Astrocyte of the hippocampus (primary cell): Measurements from ENCODE around the gene GLIPR1L1.
"Not testable (repeated sequence)": the region's sequence is repeated elsewhere in the genome, so short reads cannot be mapped to it uniquely, and the experiment has no call there.

Experiments used
- DNase-seq: peaks from one replicate; pipeline ENCODE4 v3.0.0; 2011; ENCODE audit warnings: low read depth, low spot score

GLIPR1L1 gene

GRCh38 chr12:75334384-75335030, at the start of gene GLIPR1L1:
GLIPR1L1 (plus strand) TSS chr12:75334670; CDS start chr12:75334729, 59 bp downstream.
- peak; percentile 97 for DNase-seq

- no peak for DNase-seq
Observed at GRCh38 chr12:75288860-75289259, 45.6 kb upstream of the GLIPR1L1 start.

DNA sequence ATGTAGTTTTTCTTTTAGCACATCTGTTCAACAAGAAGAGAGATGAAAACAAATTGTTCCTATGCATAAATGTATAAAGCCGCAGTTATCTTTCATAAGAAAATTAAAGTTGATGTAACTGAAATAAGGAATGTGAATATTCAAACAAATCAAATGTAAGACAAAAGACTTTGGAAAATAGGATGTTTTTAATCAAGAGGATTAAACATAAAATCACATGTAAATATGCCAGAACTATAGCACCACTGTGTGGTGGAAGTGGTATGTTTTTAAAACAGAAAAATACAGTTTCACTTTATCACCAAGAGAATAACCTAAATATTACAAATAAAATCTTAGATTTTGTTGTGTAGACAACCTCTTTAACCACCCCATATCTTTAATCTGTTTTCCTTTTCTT, 44.7 kb upstream of the GLIPR1L1 start:
- DNase-seq, result peak; percentile 27

DNA sequence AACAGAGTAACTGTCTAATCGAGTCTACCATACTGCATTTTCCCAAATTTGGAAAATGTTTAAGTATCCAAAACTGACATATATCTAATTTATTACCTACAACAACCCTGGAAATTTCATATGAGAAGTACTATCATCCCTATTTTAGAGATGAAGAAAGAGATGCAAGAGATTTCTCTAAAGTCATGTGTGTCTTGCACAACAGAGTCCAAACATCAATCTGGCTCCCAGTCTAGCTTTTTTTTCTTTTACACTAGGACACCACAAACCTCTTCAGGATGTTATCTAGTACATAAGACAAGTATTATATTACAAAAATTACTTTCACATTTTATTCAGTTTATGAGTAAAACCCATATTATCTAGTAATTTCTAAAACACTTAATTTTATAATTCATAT, 43.5 kb upstream of the GLIPR1L1 start:
- no peak for DNase-seq

DNA sequence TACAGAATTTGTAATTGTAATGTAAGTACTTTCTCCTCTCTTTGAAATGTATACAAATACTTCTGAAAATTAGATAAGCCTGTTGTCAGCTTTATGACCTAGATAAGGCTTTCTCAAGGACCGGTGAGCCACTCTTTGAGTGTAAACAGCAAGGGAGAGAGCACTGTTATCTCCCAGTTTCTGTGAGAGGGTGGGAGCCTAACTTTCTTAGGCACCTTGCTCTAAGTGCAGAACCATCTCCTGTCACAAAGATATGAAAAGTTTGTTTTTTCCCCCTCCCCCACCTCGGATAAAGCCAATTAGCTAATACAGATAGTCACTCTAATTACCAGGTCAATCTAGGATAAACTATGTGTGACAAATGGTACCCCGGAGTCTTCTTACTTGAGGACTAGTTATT, 40.1 kb upstream of the GLIPR1L1 start:
- DNase-seq, result no peak

DNA sequence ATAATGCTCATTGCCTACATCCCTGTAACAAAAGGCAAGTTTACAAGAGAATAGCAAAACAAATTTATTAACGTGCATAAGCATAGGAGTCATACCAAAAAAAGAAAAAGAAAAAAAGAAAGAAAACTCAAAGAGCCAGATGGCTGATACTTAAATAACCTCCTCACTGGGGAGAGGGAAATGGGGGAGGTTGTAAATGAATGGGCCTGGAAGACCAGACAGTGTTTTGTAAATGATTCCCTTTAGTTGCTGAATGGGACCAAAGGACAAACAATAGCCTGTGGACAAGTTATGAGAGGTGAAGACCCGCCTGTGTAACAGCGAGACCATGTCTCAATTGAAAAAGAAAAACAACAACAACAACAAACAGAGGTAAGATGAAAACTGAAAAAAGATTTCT, 39.7 kb upstream of the GLIPR1L1 start:
- DNase-seq, result no peak

DNA sequence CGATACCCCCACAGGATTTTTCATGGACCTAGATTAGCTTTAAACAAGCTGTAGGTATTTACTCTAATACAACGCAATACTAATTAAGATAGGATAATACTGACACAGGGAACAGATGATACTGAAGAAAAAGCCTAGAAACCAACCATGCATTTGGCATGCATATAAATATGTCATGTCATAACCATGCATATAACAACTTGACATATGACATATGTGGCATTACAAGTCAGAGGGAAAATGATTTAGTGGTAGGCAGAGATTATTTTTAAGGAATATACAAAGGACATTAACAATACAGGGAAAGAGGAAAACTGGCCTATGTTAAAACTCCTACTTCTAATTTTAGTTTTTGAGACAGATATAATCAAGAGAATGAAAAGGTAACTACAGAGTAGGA, 32.2 kb upstream of the GLIPR1L1 start:
- DNase-seq, result no peak

DNA sequence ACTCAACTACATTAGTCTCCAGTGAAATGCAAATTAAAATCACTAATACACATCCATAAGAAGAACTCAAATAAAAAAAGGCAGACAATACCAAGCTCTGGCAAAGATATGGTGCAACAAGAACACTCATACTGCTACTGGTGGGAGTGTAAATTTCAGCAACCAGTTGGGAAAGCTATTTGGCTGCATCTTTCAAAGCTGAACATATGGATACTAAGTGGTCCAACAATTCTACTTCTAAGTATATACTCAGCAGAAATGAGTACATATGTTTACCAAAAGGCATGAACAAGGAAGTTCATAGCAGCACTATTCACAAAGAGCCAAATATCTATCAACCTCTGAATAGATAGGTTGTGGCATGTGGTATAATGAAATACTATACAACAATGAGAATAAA, 31.7 kb upstream of the GLIPR1L1 start:
- no peak for DNase-seq

- no peak for DNase-seq
Observed at GRCh38 chr12:75305412-75306332, 28.8 kb upstream of the GLIPR1L1 start.

GRCh38 chr12:75308279-75308678, 26.2 kb upstream of the GLIPR1L1 start:
- no peak for DNase-seq

DNA sequence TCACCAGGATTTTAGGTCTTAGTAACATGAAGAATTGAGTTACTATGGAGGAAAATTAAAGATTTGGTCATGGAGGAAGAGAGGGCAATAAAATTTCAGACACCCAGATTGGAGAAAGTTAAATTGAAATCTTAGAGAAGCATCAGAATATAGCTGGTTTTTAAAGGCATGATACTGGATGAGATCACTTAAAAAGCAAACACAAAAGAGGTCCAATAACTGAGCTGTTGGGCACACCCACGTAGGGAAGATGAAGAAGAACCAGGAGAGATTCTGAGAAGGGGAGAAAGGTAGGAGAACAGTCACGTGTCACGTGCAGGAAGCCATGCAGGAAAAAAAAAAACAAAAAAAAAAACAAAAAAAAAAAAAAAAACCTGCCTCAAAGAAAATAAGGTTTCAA, 23.1 kb upstream of the GLIPR1L1 start:
- no peak for DNase-seq

- peak; percentile 71 for DNase-seq
Observed at GRCh38 chr12:75315518-75315917, 19.0 kb upstream of the GLIPR1L1 start.

DNA sequence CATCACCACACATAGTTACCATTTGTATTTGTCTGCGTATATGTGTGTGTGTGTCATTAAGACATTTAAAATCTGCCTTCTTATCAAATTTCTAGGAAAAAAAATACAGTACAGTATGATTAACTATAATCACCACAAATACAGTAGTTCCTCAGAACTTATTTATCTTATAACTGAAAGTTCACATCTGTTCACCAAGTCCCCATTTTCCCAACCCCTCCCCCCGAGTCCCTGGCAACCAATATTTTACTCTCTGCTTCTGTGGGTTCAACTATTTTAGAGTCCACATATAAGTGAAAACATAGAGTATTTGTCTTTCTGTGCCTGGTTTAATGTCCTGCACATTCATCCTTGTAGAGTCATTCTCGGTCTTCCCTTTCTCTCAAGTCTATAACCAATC, 16.7 kb upstream of the GLIPR1L1 start:
- no peak for DNase-seq

GRCh38 chr12:75322464-75322863, 12.0 kb upstream of the GLIPR1L1 start:
- peak; percentile 16 for DNase-seq

- DNase-seq, result no peak
Observed at GRCh38 chr12:75323663-75324062, 10.8 kb upstream of the GLIPR1L1 start.

- no peak for DNase-seq
Observed at GRCh38 chr12:75327642-75328041, 6.8 kb upstream of the GLIPR1L1 start.

- peak; percentile 96 for DNase-seq
Observed at GRCh38 chr12:75329918-75330826, 4.3 kb upstream of the GLIPR1L1 start, which contains the start of gene CAPS2. CAPS2 (minus strand) TSS chr12:75330324; CDS start chr12:75326498, 3,826 bp downstream.

DNA sequence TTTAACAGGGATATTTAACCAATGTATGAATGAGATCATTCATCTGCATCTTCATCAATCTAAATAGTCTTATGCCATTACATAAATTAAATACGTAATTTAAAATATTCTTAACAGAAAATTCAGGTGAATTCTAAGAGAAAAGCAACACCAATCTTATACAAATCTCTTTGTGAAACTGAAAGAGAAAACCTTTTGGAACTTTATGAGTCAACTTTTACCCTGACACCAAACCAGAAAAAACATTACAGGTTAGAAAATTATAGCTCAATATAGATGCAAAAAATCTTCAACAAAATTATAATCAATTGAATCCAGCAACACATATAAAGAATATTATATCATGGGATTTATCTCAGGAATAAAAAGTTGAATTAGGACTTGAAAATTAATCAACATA, 3.4 kb downstream of the GLIPR1L1 start:
- DNase-seq, result no peak

- peak; percentile 14 for DNase-seq
Observed at GRCh38 chr12:75341873-75342272, 7.4 kb downstream of the GLIPR1L1 start.

GRCh38 chr12:75345531-75345930, 11.1 kb downstream of the GLIPR1L1 start:
- DNase-seq, result no peak

- not testable (repeated sequence) for DNase-seq
Observed at GRCh38 chr12:75346215-75346614, 11.7 kb downstream of the GLIPR1L1 start.

DNA sequence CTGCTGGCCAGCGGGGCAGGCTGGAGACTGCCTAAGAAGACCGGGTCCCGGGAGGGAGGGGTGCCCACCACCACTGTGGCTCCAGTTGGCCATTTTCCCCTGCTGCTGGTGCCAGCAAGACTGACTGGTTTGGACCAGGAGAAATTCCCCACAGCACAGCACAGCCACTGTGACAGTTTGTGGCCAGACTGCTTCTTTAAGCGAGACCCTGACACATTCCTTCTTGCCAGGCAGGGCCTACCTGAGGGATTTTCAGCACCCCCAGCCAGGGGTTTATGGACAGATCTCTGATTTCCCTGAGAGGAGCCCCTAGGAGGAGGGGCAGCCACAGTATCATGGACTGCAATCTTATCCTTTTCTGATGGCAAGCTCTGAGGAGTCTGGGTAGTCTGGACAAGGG, 15.5 kb downstream of the GLIPR1L1 start:
- no peak for DNase-seq
